T-helper 1 cell treated with Interleukin-12 subunit alpha and Interleukin-12 subunit beta and Interleukin-4 antibody, amounts not matched to agents 30 μg/mL and 1 μg/mL, for 36 hours (primary cell): ENCODE results near the gene ANKRD16.
"Not testable (repeated sequence)": the region's sequence is repeated elsewhere in the genome, so short reads cannot be mapped to it uniquely, and the experiment has no call there.

Source experiments
- H3K27ac Mint-ChIP-seq: one replicate; pipeline ENCODE4 v1.8.0; 2021; ENCODE audit warnings: mild to moderate bottlenecking, mixed read lengths
- H3K27me3 Mint-ChIP-seq: one replicate; pipeline ENCODE4 v1.8.0; 2021; ENCODE audit warnings: low read depth, mixed read lengths
- H3K36me3 Mint-ChIP-seq: one replicate; pipeline ENCODE4 v1.8.0; 2021; ENCODE audit warnings: low read depth, mixed read lengths
- H3K4me1 Mint-ChIP-seq: one replicate; pipeline ENCODE4 v1.8.0; 2021; ENCODE audit warnings: low read depth, mixed read lengths
- H3K4me3 Mint-ChIP-seq: one replicate; pipeline ENCODE4 v1.8.0; 2021; ENCODE audit warnings: mild to moderate bottlenecking, moderate library complexity, mixed read lengths
- H3K9me3 Mint-ChIP-seq: one replicate; pipeline ENCODE4 v1.8.0; 2021; ENCODE audit warnings: mixed read lengths

The ANKRD16 gene

DNA sequence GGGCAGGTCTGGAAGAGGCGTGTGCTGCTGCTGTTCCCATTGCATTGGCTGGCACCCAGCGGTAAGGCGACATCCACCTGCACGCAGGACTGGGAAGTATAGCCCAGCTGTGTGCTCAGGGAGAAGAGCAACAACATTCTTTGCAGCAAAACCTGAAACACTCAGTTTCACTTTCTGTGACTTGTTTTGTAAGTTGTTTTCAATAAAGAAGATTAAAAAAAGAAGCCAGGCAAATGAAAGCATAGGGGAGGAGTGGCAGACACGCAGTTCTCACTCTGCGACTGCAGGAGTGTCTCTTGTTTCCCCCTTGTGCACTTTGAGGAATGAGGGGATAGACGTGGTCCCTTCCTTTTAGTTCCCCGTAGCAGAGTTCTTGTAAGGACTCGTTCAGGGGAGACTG is 6.1 kb upstream of the ANKRD16 start:
- Mint-ChIP-seq H3K4me1 (peaks cover 44% of the 10 kb centered on the region), H3K4me3 (peak overlapping the region; percentile 62), H3K9me3 (peaks cover 13% of the 10 kb centered on the region), H3K36me3 (peaks cover 46% of the 10 kb centered on the region), H3K27ac (peak overlapping the region; percentile 79), H3K27me3 (no peaks in the 10 kb centered on the region)

DNA sequence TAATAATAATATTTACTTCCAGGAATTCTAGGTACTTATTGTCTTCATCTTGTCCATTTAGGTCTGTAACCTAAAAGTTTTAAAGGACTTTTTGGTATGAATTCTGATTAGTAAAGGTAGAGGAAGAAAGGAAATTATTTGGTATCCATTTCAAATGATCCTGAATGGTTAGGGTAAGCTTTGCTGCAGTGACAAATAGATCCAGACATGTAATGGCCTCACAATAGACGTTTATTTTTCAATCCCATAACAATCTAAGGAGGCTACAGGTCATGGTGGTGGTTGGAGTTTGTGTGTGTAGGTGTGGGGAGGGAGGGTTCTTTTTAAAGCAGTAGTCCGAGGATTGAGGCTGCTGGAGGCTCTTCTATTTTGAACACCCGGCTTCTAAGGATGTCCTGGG is 5.7 kb upstream of the ANKRD16 start:
- Mint-ChIP-seq H3K9me3 (peaks cover 13% of the 10 kb centered on the region), H3K36me3 (peaks cover 46% of the 10 kb centered on the region), H3K27me3 (no peaks in the 10 kb centered on the region), H3K27ac (peak overlapping the region; percentile 79), H3K4me1 (peaks cover 47% of the 10 kb centered on the region), H3K4me3 (peak overlapping the region; percentile 62)

DNA sequence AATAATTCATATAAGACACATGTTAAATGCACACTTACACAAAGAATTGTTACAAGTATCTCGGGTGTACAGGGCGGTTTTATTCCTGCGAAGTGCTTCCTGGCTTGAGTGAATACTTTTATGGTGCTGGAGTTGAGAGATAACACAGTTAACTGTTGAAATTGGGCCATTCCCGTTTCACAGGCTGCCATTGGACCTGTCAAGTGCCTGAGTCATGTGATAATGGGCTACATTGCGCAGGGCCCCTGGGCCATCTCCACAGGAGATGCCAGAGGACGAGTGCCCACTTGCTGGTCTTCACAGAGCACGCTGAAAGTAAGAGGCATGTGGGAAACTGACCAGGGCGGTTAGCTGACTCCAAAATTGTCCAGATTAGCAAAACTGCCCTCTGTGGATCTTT is 5.2 kb upstream of the ANKRD16 start:
- peaks cover 47% of the 10 kb centered on the region for H3K4me1 Mint-ChIP-seq
- peaks cover 46% of the 10 kb centered on the region for H3K36me3 Mint-ChIP-seq
- no peaks in the 10 kb centered on the region for H3K27me3 Mint-ChIP-seq
- no peak overlapping the region for H3K27ac Mint-ChIP-seq
- peaks cover 13% of the 10 kb centered on the region for H3K9me3 Mint-ChIP-seq
- H3K4me3 Mint-ChIP-seq: no peak overlapping the region

DNA sequence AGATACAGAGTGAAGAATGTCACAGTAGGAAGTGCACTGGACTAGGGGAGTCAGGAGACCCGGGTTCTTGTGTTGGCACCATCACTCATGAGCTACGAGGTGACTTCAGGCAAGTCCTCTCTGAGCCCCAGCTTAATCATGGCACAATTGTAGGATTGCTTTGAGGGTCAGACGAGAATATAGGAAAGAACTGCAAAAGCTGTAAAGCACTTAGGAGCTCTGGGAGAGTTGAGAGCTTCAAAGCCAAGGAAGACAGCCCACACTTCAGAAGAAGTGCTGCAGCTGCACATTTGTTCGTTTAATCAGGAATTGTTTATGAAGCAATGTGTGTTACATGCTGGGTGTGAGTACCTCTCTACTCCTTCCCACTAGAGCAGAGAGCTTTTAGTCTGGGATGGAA is 4.7 kb upstream of the ANKRD16 start:
- H3K27ac Mint-ChIP-seq: no peak overlapping the region
- peaks cover 13% of the 10 kb centered on the region for H3K9me3 Mint-ChIP-seq
- H3K36me3 Mint-ChIP-seq: peaks cover 46% of the 10 kb centered on the region
- H3K27me3 Mint-ChIP-seq: no peaks in the 10 kb centered on the region
- H3K4me1 Mint-ChIP-seq: peaks cover 47% of the 10 kb centered on the region
- H3K4me3 Mint-ChIP-seq: no peak overlapping the region

DNA sequence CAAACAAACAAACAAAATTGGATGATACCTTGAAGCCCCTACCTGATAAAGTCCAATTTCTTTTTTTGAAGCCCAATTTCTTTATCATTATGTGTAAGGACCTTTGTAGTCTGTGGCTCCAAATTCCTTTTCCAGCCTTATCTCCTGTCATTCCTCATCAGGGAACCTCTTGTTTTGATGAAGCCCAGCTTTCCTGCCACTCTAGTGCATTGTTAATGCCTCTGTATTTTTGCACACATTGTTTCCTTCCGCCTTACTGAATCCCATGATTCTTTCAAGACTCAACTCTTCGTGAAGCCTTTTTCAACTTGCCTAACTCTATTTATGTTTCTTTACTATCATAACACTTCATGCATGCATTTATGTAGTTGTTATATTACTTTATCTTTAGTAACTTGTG is 3.6 kb upstream of the ANKRD16 start:
- Mint-ChIP-seq H3K4me1 (peaks cover 52% of the 10 kb centered on the region), H3K27ac (no peak overlapping the region), H3K9me3 (peaks cover 11% of the 10 kb centered on the region), H3K27me3 (no peaks in the 10 kb centered on the region), H3K4me3 (no peak overlapping the region), H3K36me3 (peaks cover 44% of the 10 kb centered on the region)

DNA sequence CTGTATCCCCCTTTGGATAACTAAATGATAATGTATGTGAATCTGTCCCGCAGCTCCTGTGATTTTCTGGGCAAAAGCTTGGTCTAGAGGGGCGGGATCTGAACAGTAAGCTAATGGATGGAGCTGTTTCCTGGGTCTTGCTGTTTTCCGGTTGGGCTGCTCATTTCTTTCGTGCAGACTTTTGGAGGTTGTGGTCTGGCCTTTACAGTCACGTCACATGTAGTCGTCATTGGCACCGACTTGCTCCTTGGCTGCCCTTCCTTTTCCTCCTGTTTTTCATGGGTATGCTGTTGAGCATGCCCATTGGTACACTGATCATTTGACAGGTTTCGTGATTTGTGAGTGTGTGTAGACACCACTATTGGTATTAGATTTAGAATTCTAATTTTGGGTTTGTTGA is 2.3 kb upstream of the ANKRD16 start:
- Mint-ChIP-seq H3K36me3 (peaks cover 34% of the 10 kb centered on the region), H3K27me3 (no peaks in the 10 kb centered on the region), H3K27ac (peak overlapping the region; percentile 4), H3K4me3 (peak overlapping the region; percentile 43), H3K4me1 (peaks cover 56% of the 10 kb centered on the region), H3K9me3 (no peaks in the 10 kb centered on the region)

DNA sequence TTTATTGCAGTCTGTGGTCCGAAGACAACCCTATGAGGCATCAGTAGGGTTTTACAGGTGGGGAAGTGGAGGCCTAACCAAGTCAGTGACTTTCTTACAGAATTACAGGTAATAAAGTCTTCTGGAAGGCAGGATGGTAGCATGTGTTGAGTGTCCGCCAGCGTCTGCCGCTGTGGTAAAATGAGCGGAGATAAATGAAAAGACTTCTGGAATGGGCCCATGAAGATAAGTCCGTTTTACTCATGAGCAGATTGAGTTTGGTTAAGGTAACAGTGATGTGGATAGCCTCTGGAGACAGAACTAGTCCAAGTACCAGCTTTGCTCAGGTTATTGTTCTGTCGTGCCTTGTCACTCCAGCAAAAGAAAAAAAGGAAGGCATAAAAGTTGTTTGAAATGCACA is 1.3 kb upstream of the ANKRD16 start:
- Mint-ChIP-seq H3K27ac (peak overlapping the region; percentile 78), H3K27me3 (no peaks in the 10 kb centered on the region), H3K4me3 (peak overlapping the region; percentile 96), H3K9me3 (no peaks in the 10 kb centered on the region), H3K36me3 (peaks cover 30% of the 10 kb centered on the region), H3K4me1 (peaks cover 50% of the 10 kb centered on the region)

DNA sequence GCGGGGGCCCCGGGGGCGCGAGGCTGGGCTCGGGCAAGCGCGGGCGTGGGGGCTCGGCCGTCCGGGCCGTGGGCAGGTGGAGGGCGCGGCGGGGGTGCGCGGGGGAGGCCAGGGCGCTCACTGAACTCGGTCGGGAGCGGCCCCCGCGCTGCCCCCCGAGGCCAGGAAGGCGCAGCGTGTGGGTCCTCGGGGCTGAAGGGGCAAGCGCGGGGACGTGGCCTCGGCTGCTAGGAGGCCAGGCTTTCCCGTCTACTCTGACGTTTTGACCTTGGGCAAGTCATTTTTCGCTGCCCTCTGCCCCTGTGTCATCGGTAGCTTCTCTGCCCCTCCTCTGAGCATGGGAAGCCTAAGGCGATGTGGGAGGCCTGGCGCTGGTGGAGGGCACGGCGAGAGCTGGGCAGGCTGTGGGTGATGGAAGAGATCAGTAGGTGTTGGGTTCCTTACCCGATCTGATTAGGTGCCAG is 791 bp upstream of the ANKRD16 start:
- no peaks in the 10 kb centered on the region for H3K27me3 Mint-ChIP-seq
- peaks cover 30% of the 10 kb centered on the region for H3K36me3 Mint-ChIP-seq
- H3K27ac Mint-ChIP-seq: peak overlapping the region; percentile 78
- H3K4me3 Mint-ChIP-seq: peak overlapping the region; percentile 96
- peaks cover 45% of the 10 kb centered on the region for H3K4me1 Mint-ChIP-seq
- no peaks in the 10 kb centered on the region for H3K9me3 Mint-ChIP-seq

DNA sequence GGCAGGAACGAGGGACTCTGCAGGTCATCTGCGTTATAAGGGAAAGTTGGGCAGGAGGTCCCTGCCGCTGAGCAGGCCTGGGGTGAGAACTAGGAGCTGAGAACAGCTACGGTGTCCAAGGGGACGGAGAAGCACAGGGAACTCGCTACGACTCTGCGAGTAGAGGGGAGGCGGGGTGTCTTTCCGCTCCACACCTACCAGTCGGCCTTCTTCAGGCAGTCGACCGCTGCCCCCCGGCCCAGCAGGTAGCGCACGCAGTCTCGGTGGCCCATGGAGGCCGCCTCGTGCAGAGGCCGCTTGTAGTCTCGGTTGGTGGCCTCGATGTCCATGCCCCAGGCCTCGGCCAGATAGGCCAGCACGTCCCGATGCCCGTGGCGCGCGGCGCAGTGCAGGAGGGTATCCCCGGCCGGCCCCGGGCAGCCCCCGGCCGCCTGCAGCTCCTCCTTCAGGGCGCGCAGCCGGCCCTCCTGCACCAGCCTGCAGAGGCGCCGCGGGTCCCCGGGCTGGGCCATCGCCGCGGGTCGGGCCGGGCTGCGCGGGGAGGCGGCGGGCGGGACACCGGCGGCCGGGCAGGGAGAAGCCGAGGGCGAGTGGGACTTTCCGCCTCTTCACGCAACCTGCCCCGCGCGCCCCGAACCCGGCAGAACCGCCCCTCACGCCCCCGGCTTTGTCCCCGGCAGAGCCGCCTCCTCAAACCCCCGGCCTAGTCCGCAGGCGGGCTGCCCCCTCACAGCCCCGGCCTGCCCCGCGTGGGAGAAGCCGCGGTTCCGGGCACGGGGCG is 660 bp downstream of the ANKRD16 start:
- no peaks in the 10 kb centered on the region for H3K9me3 Mint-ChIP-seq
- peaks cover 38% of the 10 kb centered on the region for H3K4me1 Mint-ChIP-seq
- no peaks in the 10 kb centered on the region for H3K27me3 Mint-ChIP-seq
- H3K4me3 Mint-ChIP-seq: peak overlapping the region; percentile 86
- peak overlapping the region; percentile 60 for H3K27ac Mint-ChIP-seq
- peaks cover 23% of the 10 kb centered on the region for H3K36me3 Mint-ChIP-seq

DNA sequence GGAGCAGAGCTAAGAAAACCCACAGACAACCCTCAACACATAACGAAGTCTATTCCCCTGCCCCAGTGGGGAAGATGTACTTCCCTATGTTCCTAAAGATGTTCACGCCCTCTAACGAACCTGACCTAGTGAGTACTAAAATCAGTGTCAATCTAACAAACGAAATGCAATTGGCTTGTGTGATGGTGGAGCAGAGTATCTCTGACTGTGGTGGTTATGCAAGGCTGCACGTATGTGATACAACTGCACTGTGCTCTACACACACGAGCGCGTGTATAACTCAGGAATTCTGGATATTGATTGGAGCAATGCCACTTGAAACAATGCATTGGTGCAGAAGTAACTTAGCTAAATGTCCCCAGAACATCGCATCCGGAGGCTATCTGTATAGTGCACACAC is 1.3 kb downstream of the ANKRD16 start:
- Mint-ChIP-seq H3K4me1 (peaks cover 36% of the 10 kb centered on the region), H3K27ac (no peak overlapping the region), H3K36me3 (peaks cover 21% of the 10 kb centered on the region), H3K9me3 (no peaks in the 10 kb centered on the region), H3K27me3 (no peaks in the 10 kb centered on the region), H3K4me3 (peak overlapping the region; percentile 86)

DNA sequence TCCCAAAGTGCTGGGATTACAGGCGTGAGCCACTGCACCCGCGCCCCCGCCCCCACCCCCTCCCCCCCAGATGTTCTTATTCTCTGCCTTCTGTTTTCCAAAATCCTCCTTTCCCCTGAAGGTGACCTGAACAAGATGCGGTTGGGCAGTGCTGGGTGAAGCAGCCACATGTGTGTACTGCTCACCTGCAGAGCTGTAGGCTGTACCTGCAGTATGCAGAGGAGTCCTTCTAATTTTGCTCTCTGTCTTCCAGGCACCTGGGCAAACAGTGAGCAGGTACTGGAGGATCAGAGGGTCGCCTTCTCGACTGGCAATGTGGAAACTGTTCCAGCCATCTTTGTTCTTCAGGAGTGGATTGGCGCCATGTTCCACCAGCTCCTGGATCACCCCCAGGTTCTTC is 2.1 kb downstream of the ANKRD16 start:
- Mint-ChIP-seq H3K27ac (no peak overlapping the region), H3K9me3 (no peaks in the 10 kb centered on the region), H3K4me1 (peaks cover 33% of the 10 kb centered on the region), H3K4me3 (peak overlapping the region; percentile 50), H3K36me3 (peaks cover 21% of the 10 kb centered on the region), H3K27me3 (no peaks in the 10 kb centered on the region)

DNA sequence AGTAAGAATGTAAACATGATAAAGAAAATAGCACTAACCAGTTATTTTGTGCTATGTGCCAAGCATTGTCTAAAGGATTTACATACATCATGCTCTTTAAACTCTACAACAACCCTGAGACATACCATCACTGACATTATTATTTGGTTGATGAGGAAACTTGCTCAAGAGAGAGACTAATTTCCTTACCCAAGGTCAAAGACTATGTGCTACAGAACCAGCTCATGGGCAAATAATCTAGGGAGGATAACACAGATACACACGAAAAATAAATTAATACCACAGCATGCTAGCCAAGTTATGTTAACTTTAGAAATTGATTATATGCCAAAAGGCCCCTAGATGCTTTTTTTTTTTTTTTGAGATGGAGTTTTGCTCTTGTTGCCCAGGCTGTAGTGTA is 2.7 kb downstream of the ANKRD16 start:
- Mint-ChIP-seq H3K27me3 (no peaks in the 10 kb centered on the region), H3K4me3 (no peak overlapping the region), H3K27ac (no peak overlapping the region), H3K36me3 (peaks cover 19% of the 10 kb centered on the region), H3K9me3 (no peaks in the 10 kb centered on the region), H3K4me1 (peaks cover 27% of the 10 kb centered on the region)

DNA sequence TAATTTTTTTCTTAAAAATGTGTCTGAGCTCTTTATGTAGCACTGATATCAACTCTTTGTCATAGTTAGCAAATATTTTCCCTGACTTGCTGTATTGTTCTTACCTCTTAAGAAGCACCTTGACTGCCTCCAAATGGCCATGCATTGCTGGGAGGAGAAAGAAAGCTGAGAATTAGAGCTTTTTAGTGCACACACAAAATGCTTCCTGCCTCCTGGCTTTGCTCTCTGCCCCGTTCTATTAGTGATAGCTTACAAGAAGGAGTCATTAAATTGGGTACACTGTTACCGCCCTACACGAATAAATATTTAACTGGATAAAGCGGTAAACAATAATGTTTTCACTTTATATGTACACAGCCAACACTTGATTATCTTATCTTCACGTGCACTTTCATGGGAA is 4.1 kb downstream of the ANKRD16 start:
- Mint-ChIP-seq H3K4me1 (peaks cover 16% of the 10 kb centered on the region), H3K27ac (no peak overlapping the region), H3K36me3 (peaks cover 19% of the 10 kb centered on the region), H3K27me3 (no peaks in the 10 kb centered on the region), H3K4me3 (no peak overlapping the region), H3K9me3 (no peaks in the 10 kb centered on the region)

DNA sequence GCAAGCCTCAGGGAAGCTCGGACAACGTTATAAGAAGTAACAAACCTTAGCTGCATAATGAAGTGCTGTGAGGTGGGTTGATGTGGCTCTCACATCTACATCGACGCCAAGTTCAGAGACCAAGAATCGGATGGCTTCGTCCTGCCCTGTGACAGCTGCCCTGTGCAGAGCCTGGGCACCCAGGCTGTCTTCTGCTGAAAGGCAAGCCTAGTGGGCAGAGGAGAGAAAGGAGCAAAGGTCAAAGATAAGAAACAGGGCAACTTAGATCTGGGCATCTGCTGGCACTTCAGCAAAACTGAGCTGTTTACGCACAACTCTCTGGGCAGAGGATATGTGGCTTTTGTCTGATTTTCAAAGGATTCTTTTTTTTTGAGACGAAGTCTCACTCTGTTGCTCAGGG is 6.7 kb downstream of the ANKRD16 start:
- no peak overlapping the region for H3K4me3 Mint-ChIP-seq
- no peak overlapping the region for H3K27ac Mint-ChIP-seq
- no peaks in the 10 kb centered on the region for H3K9me3 Mint-ChIP-seq
- peaks cover 22% of the 10 kb centered on the region for H3K36me3 Mint-ChIP-seq
- H3K27me3 Mint-ChIP-seq: no peaks in the 10 kb centered on the region
- H3K4me1 Mint-ChIP-seq: peaks cover 7% of the 10 kb centered on the region

DNA sequence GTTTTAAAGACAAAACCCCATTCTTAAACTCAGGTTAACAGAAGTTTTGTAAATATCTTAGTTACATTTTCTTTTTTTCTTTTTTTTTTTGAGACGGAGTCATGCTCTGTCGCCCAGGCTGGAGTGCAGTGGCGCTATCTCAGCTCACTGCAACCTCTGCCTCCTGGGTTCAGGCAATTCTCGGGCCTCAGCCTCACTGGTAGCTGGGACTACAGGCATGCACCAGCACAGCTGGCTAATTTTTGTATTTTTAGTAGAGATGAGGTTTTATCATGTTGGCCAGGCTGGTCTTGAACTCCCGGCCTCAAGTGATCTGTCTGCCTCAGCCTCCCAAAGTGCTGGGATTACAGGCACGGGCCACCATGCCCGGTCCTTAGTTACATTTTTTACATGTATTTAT is 12.7 kb downstream of the ANKRD16 start:
- H3K27me3 Mint-ChIP-seq, H3K9me3 Mint-ChIP-seq, H3K36me3 Mint-ChIP-seq, H3K4me3 Mint-ChIP-seq, H3K27ac Mint-ChIP-seq, H3K4me1 Mint-ChIP-seq: not testable (repeated sequence)
